ENCODE measurements around the gene LSP1. TPM values are rescaled to one million over a fixed set of nuclear protein-coding genes. Genes with fewer than 3 reads are reported as not detected.
A peak's percentile ranks its signal among the peaks of the same experiment; 100 is the strongest.

The LSP1 gene
- total RNA-seq, 4 donors from 2014 or later: 10.3 to 36.5 (median 35.4) TPM

DNA sequence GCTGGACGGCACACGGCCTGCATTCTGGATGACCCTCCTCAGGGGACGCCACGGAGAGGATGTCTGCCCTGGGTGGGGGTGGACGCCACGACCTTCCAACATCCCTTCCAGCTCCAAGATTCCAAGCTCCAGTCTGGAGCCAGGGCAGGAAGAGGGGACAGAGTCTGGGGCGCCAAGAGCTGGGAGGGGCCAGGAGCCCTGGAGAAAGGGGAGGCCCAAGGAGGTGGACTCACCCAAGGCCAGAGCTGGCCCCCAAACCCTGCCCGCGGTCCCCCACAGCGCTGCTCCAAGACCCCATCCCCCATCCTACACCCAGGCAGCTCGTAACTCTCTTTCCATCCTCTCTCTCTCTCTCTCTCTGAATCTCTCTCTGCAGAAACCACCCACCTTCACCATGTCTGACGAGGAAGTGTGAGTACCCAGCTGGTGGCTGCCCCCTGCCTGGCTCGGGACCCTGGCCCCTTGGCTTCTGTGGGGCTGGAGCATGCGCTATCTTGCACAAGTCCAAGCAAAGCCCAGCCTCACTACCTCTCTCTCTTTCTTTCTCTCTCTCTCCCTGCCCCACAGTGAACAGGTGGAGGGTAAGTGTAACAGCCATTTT lies 69.7 kb downstream of the LSP1 start:
- peaks cover 0 to 8% (median 0%) of the 10 kb centered on the region in 4 donors for H3K27me3 ChIP-seq
- no peak for DNase-seq (ENCODE audit: extremely low spot score)
- no peaks in the 10 kb centered on the region for H3K9me3 ChIP-seq
- TF ChIP-seq, protein P1, sequence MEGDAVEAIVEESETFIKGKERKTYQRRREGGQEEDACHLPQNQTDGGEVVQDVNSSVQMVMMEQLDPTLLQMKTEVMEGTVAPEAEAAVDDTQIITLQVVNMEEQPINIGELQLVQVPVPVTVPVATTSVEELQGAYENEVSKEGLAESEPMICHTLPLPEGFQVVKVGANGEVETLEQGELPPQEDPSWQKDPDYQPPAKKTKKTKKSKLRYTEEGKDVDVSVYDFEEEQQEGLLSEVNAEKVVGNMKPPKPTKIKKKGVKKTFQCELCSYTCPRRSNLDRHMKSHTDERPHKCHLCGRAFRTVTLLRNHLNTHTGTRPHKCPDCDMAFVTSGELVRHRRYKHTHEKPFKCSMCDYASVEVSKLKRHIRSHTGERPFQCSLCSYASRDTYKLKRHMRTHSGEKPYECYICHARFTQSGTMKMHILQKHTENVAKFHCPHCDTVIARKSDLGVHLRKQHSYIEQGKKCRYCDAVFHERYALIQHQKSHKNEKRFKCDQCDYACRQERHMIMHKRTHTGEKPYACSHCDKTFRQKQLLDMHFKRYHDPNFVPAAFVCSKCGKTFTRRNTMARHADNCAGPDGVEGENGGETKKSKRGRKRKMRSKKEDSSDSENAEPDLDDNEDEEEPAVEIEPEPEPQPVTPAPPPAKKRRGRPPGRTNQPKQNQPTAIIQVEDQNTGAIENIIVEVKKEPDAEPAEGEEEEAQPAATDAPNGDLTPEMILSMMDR (IDR thresholded peaks at IDR 0.05): no peak
- TF ChIP-seq POLR2A (IDR thresholded peaks at IDR 0.05; ENCODE audit: low read depth) (no peak), EP300 (IDR thresholded peaks at IDR 0.05) (no peak), POLR2AphosphoS5 (IDR thresholded peaks at IDR 0.05) (no peak)
- 71% methylated on average over 13 of the region's 14 CpGs for whole genome bisulfite sequencing
- no peaks in the 10 kb centered on the region for H3K36me3 ChIP-seq
- H3K27ac ChIP-seq (replicated peaks in 1 of 4): peak overlapping the region; percentile 40 to 58 (median 44)
- H3K4me3 ChIP-seq: no peak overlapping the region
- intact Hi-C loops (cut with DNase I): no loop called here
- peaks cover 38 to 45% (median 41%) of the 10 kb centered on the region in 4 donors for H3K4me1 ChIP-seq

DNA sequence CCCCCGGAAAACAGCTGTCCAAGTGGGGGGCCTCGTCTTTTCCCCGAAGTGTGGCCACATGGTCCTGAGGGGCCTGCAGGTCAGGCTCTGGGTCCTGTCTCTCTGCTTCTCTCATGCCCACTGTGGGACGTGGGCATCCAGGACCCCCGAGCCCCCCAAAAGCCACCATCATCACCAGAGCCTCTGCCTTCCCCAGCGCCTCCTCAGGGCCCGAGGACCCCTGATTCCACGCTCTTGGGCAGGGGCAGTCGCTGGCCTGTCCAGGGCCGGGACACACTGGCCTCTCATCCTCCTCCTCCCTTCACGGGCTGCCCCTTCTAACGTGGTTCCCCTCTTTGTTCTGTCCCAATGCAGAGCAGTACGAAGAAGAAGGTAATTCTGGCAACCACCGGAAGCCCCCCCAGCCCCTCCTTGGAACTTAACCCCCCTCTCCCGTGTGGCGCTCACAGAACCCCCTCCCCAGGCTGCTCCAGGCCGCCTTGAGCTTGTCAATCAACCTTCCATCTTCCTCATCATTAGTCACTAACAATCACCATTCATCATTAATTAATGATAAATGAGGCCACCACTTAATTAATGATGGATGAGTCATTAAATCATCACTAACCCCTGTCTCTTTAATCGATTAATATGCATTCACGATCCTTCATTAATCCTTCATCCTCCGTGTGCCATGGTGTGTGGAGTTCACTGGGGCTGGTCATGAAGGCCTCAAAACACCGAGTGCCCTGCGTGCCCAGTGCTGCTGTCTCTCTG lies 70.5 kb downstream of the LSP1 start:
- DNase-seq (ENCODE audit: extremely low spot score): no peak
- no peaks in the 10 kb centered on the region for H3K9me3 ChIP-seq
- TF ChIP-seq POLR2A (IDR thresholded peaks at IDR 0.05; ENCODE audit: low read depth) (no peak), POLR2AphosphoS5 (IDR thresholded peaks at IDR 0.05) (no peak), EP300 (IDR thresholded peaks at IDR 0.05) (no peak)
- TF ChIP-seq, protein P1 (IDR thresholded peaks at IDR 0.05): no peak
- intact Hi-C loops (cut with DNase I): no loop called here
- 93% methylated on average over 21 of the region's 22 CpGs for WGBS
- H3K4me3 ChIP-seq: no peak overlapping the region
- no peaks in the 10 kb centered on the region for H3K36me3 ChIP-seq
- H3K4me1 ChIP-seq: peaks cover 43 to 53% (median 47%) of the 10 kb centered on the region in 4 donors
- H3K27me3 ChIP-seq: peaks cover 0 to 8% (median 0%) of the 10 kb centered on the region in 4 donors
- H3K27ac ChIP-seq (replicated peaks in 1 of 4): peak overlapping the region in 2 of 4 donors; percentile 43 to 44

DNA sequence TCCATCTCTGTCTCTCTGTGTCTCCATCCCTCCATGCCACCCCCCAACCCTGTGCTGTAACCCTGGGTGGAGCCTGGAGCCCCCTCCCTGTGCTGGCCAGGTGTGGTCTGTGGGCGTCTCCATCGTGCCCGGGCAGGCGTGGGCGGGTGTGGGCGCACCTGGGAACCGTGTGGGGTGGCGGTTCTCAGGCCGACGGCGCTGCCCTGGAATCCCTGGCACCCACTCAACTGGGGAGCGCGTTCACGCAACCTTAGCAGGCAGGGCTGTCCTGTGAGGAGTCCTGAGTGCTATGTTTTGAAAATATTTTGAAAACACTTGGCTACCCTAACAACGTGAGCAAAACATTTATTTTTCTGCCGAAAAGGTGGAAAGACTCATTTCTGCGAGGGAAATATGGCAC lies 71.3 kb downstream of the LSP1 start:
- H3K27ac ChIP-seq (replicated peaks in 1 of 4): no peak overlapping the region
- no peaks in the 10 kb centered on the region for H3K9me3 ChIP-seq
- 81% methylated on average over 17 of the region's 17 CpGs for WGBS
- no peak for DNase-seq (ENCODE audit: extremely low spot score)
- no peaks in the 10 kb centered on the region for H3K36me3 ChIP-seq
- intact Hi-C loops (cut with DNase I): no loop called here
- H3K4me1 ChIP-seq: peaks cover 37 to 50% (median 43%) of the 10 kb centered on the region in 4 donors
- peaks cover 0 to 8% (median 0%) of the 10 kb centered on the region in 4 donors for H3K27me3 ChIP-seq
- TF ChIP-seq, protein P1 (IDR thresholded peaks at IDR 0.05): no peak
- no peak for TF ChIP-seq POLR2AphosphoS5 (IDR thresholded peaks at IDR 0.05)
- no peak for TF ChIP-seq POLR2A (IDR thresholded peaks at IDR 0.05; ENCODE audit: low read depth)
- TF ChIP-seq EP300 (IDR thresholded peaks at IDR 0.05): no peak
- H3K4me3 ChIP-seq: no peak overlapping the region

DNA sequence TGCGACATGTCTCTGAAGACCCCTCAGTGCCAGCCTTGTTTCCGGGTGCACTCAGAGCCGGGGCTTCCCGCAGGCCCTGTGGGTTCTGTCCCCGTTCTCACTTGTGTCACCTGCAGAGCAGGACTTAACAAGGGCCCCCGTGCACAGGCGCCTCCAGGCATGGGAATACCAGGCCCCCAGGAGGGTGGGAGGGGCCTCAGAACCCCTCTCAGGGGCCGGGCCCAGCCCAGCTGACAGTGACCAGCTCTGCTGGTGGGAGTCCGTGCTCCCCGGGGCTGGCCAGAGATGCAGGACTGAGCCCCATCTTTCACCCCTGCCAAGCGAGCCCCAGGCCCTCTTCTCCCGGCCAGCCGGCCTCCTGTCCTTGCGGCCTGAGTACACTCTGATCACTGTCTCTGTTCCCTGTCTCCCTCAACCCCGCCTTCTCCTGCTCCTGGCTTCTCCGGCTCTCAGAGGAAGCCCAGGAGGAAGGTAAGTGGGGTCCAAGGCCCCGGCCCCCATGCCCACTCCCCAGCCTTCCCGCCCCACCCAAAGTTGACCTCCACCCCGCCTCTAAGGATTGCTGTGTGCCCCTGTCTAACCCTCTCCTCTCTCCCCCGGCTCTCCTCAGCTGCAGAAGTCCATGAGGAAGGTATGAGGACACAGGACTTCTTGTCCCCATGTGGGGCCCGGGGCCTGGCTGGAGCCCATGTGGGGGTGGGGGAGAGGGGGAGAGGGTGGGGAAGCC lies 71.9 kb downstream of the LSP1 start:
- 95% methylated on average over 17 of the region's 21 CpGs for WGBS
- H3K4me1 ChIP-seq: peaks cover 34 to 47% (median 41%) of the 10 kb centered on the region in 4 donors
- no peak for DNase-seq (ENCODE audit: extremely low spot score)
- no peak overlapping the region for H3K4me3 ChIP-seq
- peaks cover 0 to 8% (median 0%) of the 10 kb centered on the region in 4 donors for H3K27me3 ChIP-seq
- peak overlapping the region in 1 of 4 donors; percentile 20 for H3K27ac ChIP-seq (replicated peaks in 1 of 4)
- intact Hi-C loops (cut with DNase I): no loop called here
- no peaks in the 10 kb centered on the region for H3K36me3 ChIP-seq
- TF ChIP-seq EP300 (IDR thresholded peaks at IDR 0.05): no peak
- TF ChIP-seq, protein P1 (IDR thresholded peaks at IDR 0.05): no peak
- TF ChIP-seq POLR2A (IDR thresholded peaks at IDR 0.05; ENCODE audit: low read depth): no peak
- TF ChIP-seq POLR2AphosphoS5 (IDR thresholded peaks at IDR 0.05): no peak
- no peaks in the 10 kb centered on the region for H3K9me3 ChIP-seq
